Measurements from ENCODE around the gene SLC38A3. TPM values are rescaled to one million over a fixed set of nuclear protein-coding genes. Genes with fewer than 3 reads are reported as not detected.

SLC38A3 gene
- total RNA-seq, 1 donor from 2014 or later, result 0.17 TPM

DNA sequence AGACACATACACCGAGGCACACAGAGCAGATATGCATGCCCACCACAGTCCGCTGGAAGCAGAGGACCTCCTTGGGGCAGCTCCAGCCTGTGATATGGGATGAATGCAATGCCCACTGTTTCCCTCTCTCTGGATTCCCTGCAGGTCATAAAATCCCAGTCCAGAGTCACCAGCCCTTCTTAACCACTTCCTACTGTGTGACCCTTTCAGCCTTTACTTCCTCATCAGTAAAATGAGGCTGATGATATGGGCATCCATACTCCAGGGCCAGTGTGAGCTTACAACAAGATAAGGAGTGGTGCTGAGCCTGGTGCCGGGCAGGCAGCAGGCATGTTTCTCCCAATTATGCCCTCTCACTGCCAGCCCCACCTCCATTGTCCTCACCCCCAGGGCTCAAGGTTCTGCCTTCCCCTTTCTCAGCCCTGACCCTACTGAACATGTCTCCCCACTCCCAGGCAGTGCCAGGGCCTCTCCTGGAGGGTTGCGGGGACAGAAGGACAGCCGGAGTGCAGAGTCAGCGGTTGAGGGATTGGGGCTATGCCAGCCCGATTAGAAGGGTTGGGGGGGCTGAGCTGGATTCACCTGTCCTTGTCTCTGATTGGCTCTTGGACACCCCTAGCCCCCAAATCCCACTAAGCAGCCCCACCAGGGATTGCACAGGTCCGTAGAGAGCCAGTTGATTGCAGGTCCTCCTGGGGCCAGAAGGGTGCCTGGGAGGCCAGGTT is 14.0 kb upstream of the SLC38A3 start, which contains the start of gene GNAT1:
Gene GNAT1 (plus strand): TSS at position 675 of the 725 bp plus-strand sequence. CDS start 116 bp downstream, outside the sequence.
- no peaks in the 10 kb centered on the region for H3K79me2 ChIP-seq (ENCODE audit: low read depth)
- peak within 1 kb of the TSS; percentile 57 for H3K27ac Mint-ChIP-seq
- peaks cover 6% of the 10 kb centered on the region for H3K27me3 Mint-ChIP-seq (ENCODE audit: insufficient read depth, low read depth)

DNA sequence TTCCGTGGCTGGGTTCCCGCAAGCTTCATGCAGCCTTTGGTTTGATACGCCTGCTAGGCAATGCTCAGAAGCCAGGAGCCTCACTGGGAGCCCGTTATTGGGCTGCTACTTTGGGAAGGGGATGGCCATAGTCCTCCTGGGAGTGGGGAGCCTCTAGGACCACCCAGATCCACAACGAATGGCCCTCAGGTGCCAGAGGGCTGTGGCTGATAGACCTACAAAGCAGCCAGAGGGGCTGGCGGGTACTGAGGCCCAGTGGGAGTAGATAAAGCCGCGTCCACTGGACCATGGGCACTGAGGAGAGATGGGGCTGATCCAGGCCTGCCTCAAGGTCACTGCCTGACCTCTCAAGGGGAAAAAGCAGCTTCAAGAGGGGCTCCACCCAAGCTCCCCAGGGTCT is 12.9 kb upstream of the SLC38A3 start:
- peaks cover 4% of the 10 kb centered on the region for H3K27me3 Mint-ChIP-seq (ENCODE audit: insufficient read depth, low read depth)
- Histone ChIP-seq H3K4me3 (no peak overlapping the region), H3K36me3 (no peaks in the 10 kb centered on the region), H3K9me3 (ENCODE audit: low read depth) (no peaks in the 10 kb centered on the region), H3K4me2 (no peak overlapping the region), H3K4me1 (peaks cover 6% of the 10 kb centered on the region), H3K27ac (no peak overlapping the region), H2AFZ (replicated peaks) (no peak overlapping the region), H3F3A (ENCODE audit: low read depth) (peaks cover 6% of the 10 kb centered on the region), H3K79me2 (ENCODE audit: low read depth) (no peaks in the 10 kb centered on the region), H4K20me1 (ENCODE audit: low read depth) (no peaks in the 10 kb centered on the region), H3K27me3 (peaks cover 32% of the 10 kb centered on the region), H3K9ac (no peak overlapping the region)
- TF ChIP-seq CTCF (IDR thresholded peaks at IDR 0.05) (no peak), EZH2 (IDR thresholded peaks at IDR 0.05) (no peak), EZH2phosphoT487 (IDR thresholded peaks at IDR 0.05) (no peak)
- no peaks in the 10 kb centered on the region for H3K36me3 Mint-ChIP-seq
- H3K27ac Mint-ChIP-seq, result no peak overlapping the region
- no peak overlapping the region for H3K4me3 Mint-ChIP-seq
- H3K4me1 Mint-ChIP-seq, result peaks cover 9% of the 10 kb centered on the region
- H3K9me3 Mint-ChIP-seq, result no peaks in the 10 kb centered on the region
- no peak for DNase-seq (ENCODE audit: low spot score)

More for the DNA sequence above, 14.0 kb upstream of the SLC38A3 start, which contains the start of gene GNAT1:
- DNase-seq (ENCODE audit: low spot score), result no peak
- H3K4me1 Mint-ChIP-seq, result peaks cover 9% of the 10 kb centered on the region
- H3K9me3 Mint-ChIP-seq, result no peaks in the 10 kb centered on the region
- H3F3A ChIP-seq (ENCODE audit: low read depth), result peaks cover 6% of the 10 kb centered on the region
- H2AFZ ChIP-seq (replicated peaks), result no peak within 1 kb of the TSS
- no peak within 1 kb of the TSS for H3K9ac ChIP-seq
- H3K36me3 Mint-ChIP-seq, result no peaks in the 10 kb centered on the region
- no peaks in the 10 kb centered on the region for H3K9me3 ChIP-seq (ENCODE audit: low read depth)
- no peak within 1 kb of the TSS for H3K4me3 Mint-ChIP-seq
- no peak within 1 kb of the TSS for H3K4me2 ChIP-seq
- peaks cover 6% of the 10 kb centered on the region for H3K4me1 ChIP-seq
- H4K20me1 ChIP-seq (ENCODE audit: low read depth), result no peaks in the 10 kb centered on the region
- H3K27ac ChIP-seq, result no peak within 1 kb of the TSS
- no peaks in the 10 kb centered on the region for H3K36me3 ChIP-seq
- no peak within 1 kb of the TSS for H3K4me3 ChIP-seq
- peaks cover 32% of the 10 kb centered on the region for H3K27me3 ChIP-seq
- TF ChIP-seq EZH2 (IDR thresholded peaks at IDR 0.05), result no peak
- TF ChIP-seq CTCF (IDR thresholded peaks at IDR 0.05), result no peak
- no peak for TF ChIP-seq EZH2phosphoT487 (IDR thresholded peaks at IDR 0.05)

- Histone ChIP-seq H3F3A (ENCODE audit: low read depth) (peaks cover 6% of the 10 kb centered on the region), H3K27me3 (peaks cover 32% of the 10 kb centered on the region), H4K20me1 (ENCODE audit: low read depth) (no peaks in the 10 kb centered on the region), H3K79me2 (ENCODE audit: low read depth) (no peaks in the 10 kb centered on the region), H3K27ac (no peak overlapping the region), H3K4me2 (no peak overlapping the region), H3K36me3 (no peaks in the 10 kb centered on the region), H2AFZ (replicated peaks) (no peak overlapping the region), H3K4me3 (no peak overlapping the region), H3K9ac (no peak overlapping the region), H3K4me1 (peaks cover 6% of the 10 kb centered on the region), H3K9me3 (ENCODE audit: low read depth) (no peaks in the 10 kb centered on the region)
- peak; percentile 81 for DNase-seq (ENCODE audit: low spot score)
- no peaks in the 10 kb centered on the region for H3K9me3 Mint-ChIP-seq
- TF ChIP-seq CTCF (IDR thresholded peaks at IDR 0.05), result peak; percentile 93
- TF ChIP-seq EZH2phosphoT487 (IDR thresholded peaks at IDR 0.05), result no peak
- H3K36me3 Mint-ChIP-seq, result no peaks in the 10 kb centered on the region
- peaks cover 4% of the 10 kb centered on the region for H3K27me3 Mint-ChIP-seq (ENCODE audit: insufficient read depth, low read depth)
- H3K4me1 Mint-ChIP-seq, result peaks cover 9% of the 10 kb centered on the region
- H3K27ac Mint-ChIP-seq, result no peak overlapping the region
- H3K4me3 Mint-ChIP-seq, result peak overlapping the region; percentile 41
These were observed 12.4 kb upstream of the SLC38A3 start for GRCh38 chr3:50192689-50193141.

All from neural progenitor cell (in vitro differentiated cells).